Endothelial cell of umbilical vein (primary cell): ENCODE data around the gene DMBT1.

Source experiments
- POLR2A ChIP-seq: IDR thresholded peaks from 2 replicates; pipeline ENCODE4 v1.6.1; 2012; ENCODE audit warnings: low read depth, mild to moderate bottlenecking, control low read depth, low read length
- POLR2AphosphoS5 ChIP-seq: IDR thresholded peaks from 2 replicates; pipeline ENCODE4 v1.6.1; 2012; ENCODE audit warnings: low read depth, mild to moderate bottlenecking, control low read depth, low read length, moderate library complexity; ENCODE audit not compliant: insufficient read depth
- TF ChIP-seq, protein P1 (sequence below), 2 donors: IDR thresholded peaks; 1 replicate in 1 of 2; 2 replicates in 1 of 2; pipeline ENCODE4 v1.5.1; 2011; ENCODE audit warnings: low read length in 2 of 2, mild to moderate bottlenecking in 2 of 2, moderate library complexity in 2 of 2, control low read depth in 1 of 2, inconsistent platforms in 1 of 2, low read depth in 1 of 2; ENCODE audit not compliant: insufficient read depth in 1 of 2; ENCODE audit errors: extremely low read depth in 1 of 2

DNA sequence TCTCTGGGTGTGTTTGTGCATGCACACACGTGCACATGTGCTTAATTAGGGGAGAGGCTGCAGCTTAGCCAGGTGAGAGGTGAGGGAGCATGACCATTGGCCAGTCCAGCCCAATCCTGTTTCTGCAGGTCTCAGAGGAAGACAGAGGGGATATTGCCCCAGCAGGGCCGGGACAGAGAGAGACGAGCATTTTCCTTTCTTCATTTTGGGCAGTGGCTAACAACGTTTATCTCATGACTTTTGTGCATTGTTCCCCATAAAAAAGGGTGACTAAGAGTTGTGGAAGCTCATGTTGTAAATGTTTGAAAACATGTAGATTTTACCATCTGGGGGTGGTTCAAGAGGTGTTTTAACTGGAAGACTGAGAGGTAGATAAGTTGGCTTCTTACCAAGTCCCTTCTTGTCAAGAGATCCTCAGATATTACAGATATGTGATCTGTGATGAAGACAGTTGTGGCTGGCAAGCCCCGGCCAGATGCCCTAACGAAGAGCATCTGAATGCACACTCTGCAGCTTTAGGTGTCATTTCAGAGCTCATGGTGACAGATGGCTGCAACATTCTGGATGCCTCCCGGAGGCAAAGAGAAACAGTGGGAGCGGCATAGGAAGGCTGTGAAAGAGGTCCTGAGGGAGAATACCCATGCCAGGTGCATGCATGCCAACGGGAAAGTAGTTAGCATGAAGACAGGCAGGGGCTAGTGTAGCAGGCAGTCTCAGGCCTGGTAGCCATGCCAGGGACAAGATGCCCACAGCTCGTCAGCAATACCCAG is 16.7 kb upstream of the DMBT1 start:
- TF ChIP-seq, protein P1, sequence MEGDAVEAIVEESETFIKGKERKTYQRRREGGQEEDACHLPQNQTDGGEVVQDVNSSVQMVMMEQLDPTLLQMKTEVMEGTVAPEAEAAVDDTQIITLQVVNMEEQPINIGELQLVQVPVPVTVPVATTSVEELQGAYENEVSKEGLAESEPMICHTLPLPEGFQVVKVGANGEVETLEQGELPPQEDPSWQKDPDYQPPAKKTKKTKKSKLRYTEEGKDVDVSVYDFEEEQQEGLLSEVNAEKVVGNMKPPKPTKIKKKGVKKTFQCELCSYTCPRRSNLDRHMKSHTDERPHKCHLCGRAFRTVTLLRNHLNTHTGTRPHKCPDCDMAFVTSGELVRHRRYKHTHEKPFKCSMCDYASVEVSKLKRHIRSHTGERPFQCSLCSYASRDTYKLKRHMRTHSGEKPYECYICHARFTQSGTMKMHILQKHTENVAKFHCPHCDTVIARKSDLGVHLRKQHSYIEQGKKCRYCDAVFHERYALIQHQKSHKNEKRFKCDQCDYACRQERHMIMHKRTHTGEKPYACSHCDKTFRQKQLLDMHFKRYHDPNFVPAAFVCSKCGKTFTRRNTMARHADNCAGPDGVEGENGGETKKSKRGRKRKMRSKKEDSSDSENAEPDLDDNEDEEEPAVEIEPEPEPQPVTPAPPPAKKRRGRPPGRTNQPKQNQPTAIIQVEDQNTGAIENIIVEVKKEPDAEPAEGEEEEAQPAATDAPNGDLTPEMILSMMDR (IDR thresholded peaks at IDR 0.05; ENCODE audit: extremely low read depth in 1 of 2, insufficient read depth in 1 of 2, low read depth in 1 of 2, low read length in 2 of 2), result no peak
- TF ChIP-seq POLR2AphosphoS5 (no peak), POLR2A (no peak)
